Testis (tissue), 2 donors: Measurements from ENCODE around the gene FRY.

Experiments
- POLR2A ChIP-seq: fragments of 450-650 bp; IDR thresholded peaks from one replicate; pipeline ENCODE4 v1.6.1; 2017; ENCODE audit warnings: antibody characterized with exemption, mild to moderate bottlenecking, moderate library complexity
- TF ChIP-seq, protein P1 (sequence below), 3 experiments: fragments of 450-650 bp in 2 of 3; fragments of 200-600 bp in 1 of 3; sonication (generic) in 1 of 3; IDR thresholded peaks; one replicate each; pipeline ENCODE4 v1.5.1; 2016 to 2019; ENCODE audit warnings: antibody characterized with exemption in 3 of 3, mild to moderate bottlenecking in 2 of 3, moderate library complexity in 1 of 3

DNA sequence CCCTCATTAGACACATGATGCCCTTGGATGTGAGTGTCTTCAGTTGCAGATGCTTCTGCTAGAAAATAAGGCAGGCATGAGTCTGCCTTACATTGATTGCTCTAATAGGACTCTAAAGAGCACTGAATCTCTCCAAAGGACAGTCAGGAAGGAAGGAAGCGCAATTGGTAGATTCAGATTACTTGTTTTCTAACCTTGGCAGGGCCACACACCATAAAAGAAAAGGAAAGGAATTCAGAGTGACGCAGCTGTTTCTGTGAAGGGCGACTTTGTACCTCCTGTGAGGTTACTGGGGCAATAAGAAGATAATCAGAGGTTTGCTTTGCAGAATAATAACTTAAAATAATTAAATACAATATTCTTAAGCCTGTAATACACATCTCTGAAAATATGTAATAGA is 48.0 kb downstream of the FRY start:
- TF ChIP-seq, protein P1, sequence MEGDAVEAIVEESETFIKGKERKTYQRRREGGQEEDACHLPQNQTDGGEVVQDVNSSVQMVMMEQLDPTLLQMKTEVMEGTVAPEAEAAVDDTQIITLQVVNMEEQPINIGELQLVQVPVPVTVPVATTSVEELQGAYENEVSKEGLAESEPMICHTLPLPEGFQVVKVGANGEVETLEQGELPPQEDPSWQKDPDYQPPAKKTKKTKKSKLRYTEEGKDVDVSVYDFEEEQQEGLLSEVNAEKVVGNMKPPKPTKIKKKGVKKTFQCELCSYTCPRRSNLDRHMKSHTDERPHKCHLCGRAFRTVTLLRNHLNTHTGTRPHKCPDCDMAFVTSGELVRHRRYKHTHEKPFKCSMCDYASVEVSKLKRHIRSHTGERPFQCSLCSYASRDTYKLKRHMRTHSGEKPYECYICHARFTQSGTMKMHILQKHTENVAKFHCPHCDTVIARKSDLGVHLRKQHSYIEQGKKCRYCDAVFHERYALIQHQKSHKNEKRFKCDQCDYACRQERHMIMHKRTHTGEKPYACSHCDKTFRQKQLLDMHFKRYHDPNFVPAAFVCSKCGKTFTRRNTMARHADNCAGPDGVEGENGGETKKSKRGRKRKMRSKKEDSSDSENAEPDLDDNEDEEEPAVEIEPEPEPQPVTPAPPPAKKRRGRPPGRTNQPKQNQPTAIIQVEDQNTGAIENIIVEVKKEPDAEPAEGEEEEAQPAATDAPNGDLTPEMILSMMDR (IDR thresholded peaks at IDR 0.05), result no peak
- TF ChIP-seq POLR2A, result no peak
